Spleen (tissue), 11 donors: ENCODE results near the gene SLC48A1. TPM values are rescaled to one million over a fixed set of nuclear protein-coding genes. Genes with fewer than 3 reads are reported as not detected.
A peak's percentile ranks its signal among the peaks of the same experiment; 100 is the strongest.

ENCODE experiments used
- DNase-seq: peaks from one replicate; pipeline ENCODE4 v3.0.0-alpha.2; 2020
- H3K27ac ChIP-seq, 8 donors: fragments of 200-600 bp; sonication (generic) in 7 of 8; 1 replicate in 4 of 8; 2 replicates in 4 of 8; pipeline versions ENCODE4 v1.5.0 to v1.8.0; 2016 to 2021; ENCODE audit warnings: inconsistent platforms in 4 of 8, mild to moderate bottlenecking in 4 of 8, moderate library complexity in 1 of 8
- H3K27me3 ChIP-seq, 7 donors: fragments of 200-600 bp; sonication (generic) in 6 of 7; replicated peaks in 1 of 7; 1 replicate in 4 of 7; 2 replicates in 3 of 7; pipeline versions ENCODE4 v1.5.0 to v1.8.0; 2016 to 2021; ENCODE audit warnings: inconsistent platforms in 3 of 7, mild to moderate bottlenecking in 1 of 7
- H3K36me3 ChIP-seq, 6 donors: fragments of 200-600 bp; sonication (generic) in 5 of 6; 1 replicate in 4 of 6; 2 replicates in 2 of 6; pipeline versions ENCODE4 v1.5.0 to v1.8.0; 2016 to 2021; ENCODE audit warnings: inconsistent platforms in 2 of 6
- H3K4me1 ChIP-seq, 6 donors: fragments of 200-600 bp; sonication (generic) in 5 of 6; 1 replicate in 3 of 6; 2 replicates in 3 of 6; pipeline versions ENCODE4 v1.5.0 to v1.8.0; 2016 to 2021; ENCODE audit warnings: inconsistent platforms in 3 of 6
- H3K4me3 ChIP-seq, 8 donors: fragments of 200-600 bp; sonication (generic) in 7 of 8; 1 replicate in 4 of 8; 2 replicates in 4 of 8; pipeline versions ENCODE4 v1.5.0 to v1.8.0; 2016 to 2021; ENCODE audit warnings: inconsistent platforms in 4 of 8, mild to moderate bottlenecking in 4 of 8, moderate library complexity in 2 of 8
- H3K9me3 ChIP-seq, 8 donors: fragments of 200-600 bp; sonication (generic) in 7 of 8; 1 replicate in 4 of 8; 2 replicates in 4 of 8; pipeline versions ENCODE4 v1.5.0 to v1.8.0; 2016 to 2021; ENCODE audit warnings: inconsistent platforms in 4 of 8
- POLR2A ChIP-seq, 3 donors: fragments of 450-650 bp; IDR thresholded peaks; one replicate each; pipeline ENCODE4 v1.5.1; 2017; ENCODE audit warnings: antibody characterized with exemption in 3 of 3, mild to moderate bottlenecking in 1 of 3
- POLR2AphosphoS5 ChIP-seq, 3 donors: sonication (generic); formaldehyde crosslinking; IDR thresholded peaks; one replicate each; pipeline ENCODE4 v1.5.1; 2017; ENCODE audit warnings: antibody characterized with exemption in 3 of 3
- WGBS, 5 donors: extraction: QIAGEN DNeasy Blood & Tissue Kit in 3 of 5; methylation state at CpG; one replicate each; pipeline versions ENCODE4 v1.1.5 to v1.1.7; 2013 to 2018; 5-methylcytosine and 5-hydroxymethylcytosine counted together
- intact Hi-C: fragments of 100-400 bp; cut with DNase I; formaldehyde crosslinking; loops from one replicate; pipeline ENCODE4 v1.15.0; 2023; ENCODE audit warnings: low total_unique reads
- polyA plus RNA-seq, 3 donors: library from polyadenylated mRNA; stranded (reverse); fragments of 200-250 nt; gene quantifications; one replicate each; pipeline ENCODE4 v1.2.1, GENCODE V29; 2013
- total RNA-seq, 7 donors: library from RNA; depleted of rRNA in 3 of 7; stranded (reverse); fragments of >200 nt in 3 of 7; fragmentation: NEBNext Ultra II Directional in 4 of 7; extraction: Animal tissue kit (Norgen Biotek cat#: 25700) in 4 of 7; gene quantifications; one replicate each; pipeline versions ENCODE4 v1.1.0 to v1.2.1, GENCODE V29; 2016 to 2021
- TF ChIP-seq, protein P1 (sequence below), 11 experiments: fragments of 200-600 bp in 7 of 11; fragments of 450-650 bp in 4 of 11; sonication (generic) in 4 of 11; IDR thresholded peaks in 8 of 11; conservative IDR thresholded peaks in 3 of 11; 1 replicate in 7 of 11; 2 replicates in 4 of 11; pipeline versions ENCODE4 v1.4.0 to v1.8.0; 2016 to 2021; ENCODE audit warnings: antibody characterized with exemption in 11 of 11, inconsistent platforms in 4 of 11, mild to moderate bottlenecking in 1 of 11
- donor health status: healthy with polysubstance abuse.
- donor health status: DM: no; HTN: no; CAD: no; lungs with moderate emphysema.
- donor health status: DM: no; HTN: no; CAD: no.
- donor health status: Bipolar disorder and iron deficiency.
- donor health status: healthy.
- donor health status: DM: no; HTN: no; CAD: no.
- donor health status: DM: yes; HTN: yes; CAD: no.

The SLC48A1 gene
- total and polyA plus RNA-seq, 10 donors, result 8.4 to 66.4 (median 38.0) TPM

DNA sequence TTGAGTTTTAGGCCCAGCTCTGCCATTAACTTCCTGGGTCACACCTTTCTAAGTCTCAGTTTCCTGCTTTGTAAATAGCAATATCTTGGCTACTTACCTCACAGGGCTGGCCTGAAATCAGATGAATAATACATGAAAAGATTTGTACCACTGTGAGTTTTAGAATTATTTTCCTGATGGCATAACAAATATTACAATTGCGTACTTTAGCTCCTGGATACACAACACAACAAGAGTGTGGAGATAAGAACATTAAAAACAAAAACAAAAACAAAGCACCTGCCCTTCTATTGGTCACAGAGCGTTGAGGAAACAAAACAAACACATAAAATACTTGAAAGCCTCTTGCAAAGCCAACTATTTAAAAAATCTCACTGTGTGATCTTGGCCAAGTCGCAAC lies 51.6 kb downstream of the SLC48A1 start:
- DNase-seq, result no peak

DNA sequence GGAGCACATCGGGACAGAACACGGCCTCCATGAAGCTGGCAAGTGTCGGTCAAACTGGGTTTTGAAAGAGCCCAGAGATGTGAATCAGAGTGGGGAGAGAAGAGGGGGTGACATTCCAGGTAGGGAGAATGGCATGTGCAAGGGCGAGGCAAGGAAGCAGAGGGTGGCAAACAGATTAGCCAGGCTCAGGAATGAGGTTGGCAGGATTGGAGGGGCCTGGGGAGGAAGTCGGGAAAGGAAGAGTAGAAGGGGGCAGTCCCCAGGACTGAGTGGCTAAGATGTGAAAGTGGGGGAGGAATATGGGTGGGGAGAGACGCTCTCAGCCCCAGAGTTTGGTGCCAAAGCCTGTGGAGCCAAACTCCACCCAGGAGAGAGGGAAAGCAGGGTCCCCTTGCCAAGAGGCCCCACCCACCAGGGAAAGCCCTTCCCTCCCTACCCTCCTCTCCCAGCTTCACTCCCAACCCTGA lies 52.2 kb downstream of the SLC48A1 start:
- WGBS, 5 donors, result 77 to 84% (median 81%) methylated on average over 6 of the region's 6 CpGs
- intact Hi-C loops, result no loop called here
- peak; percentile 61 for DNase-seq
- Histone ChIP-seq H3K27me3 (no peaks in the 10 kb centered on the region), H3K9me3 (no peaks in the 10 kb centered on the region), H3K36me3 (no peaks in the 10 kb centered on the region), H3K4me1 (peaks cover 40 to 100% (median 78%) of the 10 kb centered on the region in 6 donors), H3K4me3 (no peak overlapping the region), H3K27ac (peak overlapping the region; percentile 16 to 98 (median 52))
- TF ChIP-seq POLR2A (IDR thresholded peaks at IDR 0.05) (no peak), POLR2AphosphoS5 (IDR thresholded peaks at IDR 0.05) (no peak)
- TF ChIP-seq, protein P1, sequence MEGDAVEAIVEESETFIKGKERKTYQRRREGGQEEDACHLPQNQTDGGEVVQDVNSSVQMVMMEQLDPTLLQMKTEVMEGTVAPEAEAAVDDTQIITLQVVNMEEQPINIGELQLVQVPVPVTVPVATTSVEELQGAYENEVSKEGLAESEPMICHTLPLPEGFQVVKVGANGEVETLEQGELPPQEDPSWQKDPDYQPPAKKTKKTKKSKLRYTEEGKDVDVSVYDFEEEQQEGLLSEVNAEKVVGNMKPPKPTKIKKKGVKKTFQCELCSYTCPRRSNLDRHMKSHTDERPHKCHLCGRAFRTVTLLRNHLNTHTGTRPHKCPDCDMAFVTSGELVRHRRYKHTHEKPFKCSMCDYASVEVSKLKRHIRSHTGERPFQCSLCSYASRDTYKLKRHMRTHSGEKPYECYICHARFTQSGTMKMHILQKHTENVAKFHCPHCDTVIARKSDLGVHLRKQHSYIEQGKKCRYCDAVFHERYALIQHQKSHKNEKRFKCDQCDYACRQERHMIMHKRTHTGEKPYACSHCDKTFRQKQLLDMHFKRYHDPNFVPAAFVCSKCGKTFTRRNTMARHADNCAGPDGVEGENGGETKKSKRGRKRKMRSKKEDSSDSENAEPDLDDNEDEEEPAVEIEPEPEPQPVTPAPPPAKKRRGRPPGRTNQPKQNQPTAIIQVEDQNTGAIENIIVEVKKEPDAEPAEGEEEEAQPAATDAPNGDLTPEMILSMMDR (IDR thresholded peaks at IDR 0.05 in 8 of 11, conservative IDR thresholded peaks at IDR 0.05 in 3 of 11), result no peak

More for the DNA sequence above, 51.6 kb downstream of the SLC48A1 start:
- Histone ChIP-seq H3K27ac (peak overlapping the region in 7 of 8 donors; percentile 20 to 98 (median 55)), H3K36me3 (no peaks in the 10 kb centered on the region), H3K4me1 (peaks cover 40 to 97% (median 76%) of the 10 kb centered on the region in 6 donors), H3K27me3 (no peaks in the 10 kb centered on the region), H3K4me3 (no peak overlapping the region), H3K9me3 (no peaks in the 10 kb centered on the region)
- intact Hi-C loops, result no loop called here
- no peak for TF ChIP-seq POLR2AphosphoS5 (IDR thresholded peaks at IDR 0.05)
- TF ChIP-seq POLR2A (IDR thresholded peaks at IDR 0.05), result no peak
- TF ChIP-seq, protein P1 (IDR thresholded peaks at IDR 0.05 in 8 of 11, conservative IDR thresholded peaks at IDR 0.05 in 3 of 11), result no peak
- 88 to 94% (median 90%) methylated on average over 3 of the region's 3 CpGs for WGBS, 5 donors

DNA sequence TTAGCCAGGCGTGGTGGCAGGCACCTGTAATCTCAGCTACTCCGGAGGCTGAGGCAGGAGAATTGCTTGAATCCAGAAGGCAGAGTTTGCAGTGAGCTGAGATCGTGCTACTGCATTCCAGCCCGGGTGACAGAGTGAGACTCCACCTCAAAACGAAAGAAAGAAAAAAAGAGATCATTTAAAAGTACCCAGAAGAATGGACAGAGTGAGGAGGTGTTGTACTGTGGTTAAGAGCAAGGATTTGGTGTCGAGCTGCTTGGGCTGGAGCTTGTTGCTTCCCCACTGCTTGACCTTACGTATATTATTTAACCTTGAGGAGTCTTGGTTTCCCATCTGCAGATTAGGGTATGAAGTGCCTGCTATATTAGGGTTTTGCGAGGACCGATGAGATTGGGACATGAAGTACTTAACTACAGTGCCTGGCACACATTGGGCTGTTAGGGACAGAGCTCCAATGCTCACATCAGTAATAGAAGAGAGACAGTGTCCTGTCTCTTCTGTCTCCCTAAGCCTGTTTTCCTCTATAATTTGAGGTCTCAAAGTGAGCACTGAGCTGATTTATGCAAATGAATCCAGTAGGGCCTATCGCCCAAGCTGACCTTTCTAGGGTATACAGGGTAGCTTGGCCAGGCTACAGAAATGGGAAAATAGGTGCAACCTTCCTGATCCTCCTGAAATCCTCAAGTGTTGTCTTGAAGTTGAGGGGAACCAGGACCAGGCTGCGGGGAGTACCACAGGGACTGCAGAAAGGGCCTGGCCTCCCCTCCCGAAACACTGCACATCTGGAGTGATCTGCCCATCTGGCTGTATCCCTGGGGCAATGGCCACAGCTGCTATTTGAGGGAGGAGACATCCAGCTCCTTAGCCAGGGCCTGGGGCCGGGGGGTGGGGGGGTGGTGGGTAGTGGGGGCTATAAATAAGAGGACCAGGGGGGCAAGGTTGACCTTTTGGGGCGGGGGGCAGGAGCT lies 55.3 kb downstream of the SLC48A1 start:
- H3K4me1 ChIP-seq, result peaks cover 20 to 100% (median 79%) of the 10 kb centered on the region in 6 donors
- H3K27me3 ChIP-seq, result no peaks in the 10 kb centered on the region
- no peak overlapping the region for H3K4me3 ChIP-seq
- TF ChIP-seq POLR2A (IDR thresholded peaks at IDR 0.05) (no peak), POLR2AphosphoS5 (IDR thresholded peaks at IDR 0.05) (no peak)
- TF ChIP-seq, protein P1 (IDR thresholded peaks at IDR 0.05 in 8 of 11, conservative IDR thresholded peaks at IDR 0.05 in 3 of 11), result no peak
- H3K36me3 ChIP-seq, result no peaks in the 10 kb centered on the region
- DNase-seq, result peak; percentile 56
- WGBS, 5 donors, result 61 to 80% (median 72%) methylated on average over 12 to 14 of the region's 14 CpGs
- intact Hi-C loops, result no loop called here
- no peaks in the 10 kb centered on the region for H3K9me3 ChIP-seq
- peak overlapping the region; percentile 35 to 82 (median 74) for H3K27ac ChIP-seq

DNA sequence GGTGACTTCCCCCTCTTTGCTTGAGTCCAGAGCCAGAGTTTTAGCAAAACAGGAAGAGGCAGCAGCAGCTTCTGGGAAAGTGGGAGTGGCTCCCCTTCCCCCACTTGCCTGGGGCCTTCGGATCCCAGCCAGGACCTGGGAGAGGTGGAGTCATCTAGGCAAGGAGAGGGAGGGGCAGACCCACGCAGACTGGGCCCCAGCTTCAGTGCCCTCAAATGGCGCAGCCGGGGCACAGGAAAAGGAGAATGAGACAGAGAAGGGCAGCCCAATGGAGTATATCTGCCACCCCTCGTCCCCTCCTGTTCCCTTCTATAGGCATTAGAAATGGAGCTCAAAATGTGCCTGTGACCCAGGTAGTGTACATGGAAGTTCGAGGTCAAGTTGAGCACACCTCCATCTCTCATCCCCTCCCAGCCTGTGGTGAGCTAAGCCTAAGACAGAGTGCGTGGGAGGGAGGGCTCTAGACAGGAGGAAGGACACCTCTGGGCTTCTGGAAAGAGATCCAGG lies 56.0 kb downstream of the SLC48A1 start:
- intact Hi-C loops, result no loop called here
- H3K27ac ChIP-seq, result peak overlapping the region; percentile 35 to 82 (median 74)
- H3K4me3 ChIP-seq, result no peak overlapping the region
- H3K27me3 ChIP-seq, result no peaks in the 10 kb centered on the region
- no peaks in the 10 kb centered on the region for H3K9me3 ChIP-seq
- no peaks in the 10 kb centered on the region for H3K36me3 ChIP-seq
- peaks cover 20 to 100% (median 79%) of the 10 kb centered on the region in 6 donors for H3K4me1 ChIP-seq
- peak; percentile 81 for DNase-seq
- 29 to 48% (median 32%) methylated on average over 7 of the region's 7 CpGs for WGBS, 5 donors
- TF ChIP-seq POLR2AphosphoS5 (IDR thresholded peaks at IDR 0.05), result peak; percentile 56 to 71 (median 60)
- TF ChIP-seq, protein P1 (IDR thresholded peaks at IDR 0.05 in 8 of 11, conservative IDR thresholded peaks at IDR 0.05 in 3 of 11), result no peak
